K562 (cell line): ENCODE measurements around the gene DIMT1. TPM values are rescaled to one million over a fixed set of nuclear protein-coding genes. Genes with fewer than 3 reads are reported as not detected.

Experiments
- CHD2 ChIP-seq: IDR thresholded peaks from 2 replicates; pipeline ENCODE4 v1.6.1; 2011; ENCODE audit warnings: low read depth, low read length
- DNMT1 ChIP-seq: fragments of 450-650 bp; IDR thresholded peaks from 2 replicates; pipeline ENCODE4 v1.6.1; 2016; ENCODE audit warnings: antibody characterized with exemption, mild to moderate bottlenecking
- EWSR1 ChIP-seq: fragments of 450-650 bp; IDR thresholded peaks from 2 replicates; pipeline ENCODE4 v1.6.1; 2018; ENCODE audit warnings: borderline replicate concordance, mild to moderate bottlenecking, low read depth, moderate library complexity; ENCODE audit not compliant: partially characterized antibody
- HEY1 ChIP-seq: fragments of 250-450 bp; sonication (Bioruptor Pico); IDR thresholded peaks from 2 replicates; pipeline ENCODE4 v1.5.0; 2020; ENCODE audit warnings: mild to moderate bottlenecking, moderate library complexity, borderline replicate concordance
- HIVEP1 ChIP-seq: fragments of 250-450 bp; sonication (Bioruptor Pico); IDR thresholded peaks from 2 replicates; pipeline ENCODE4 v1.4.0; 2020; ENCODE audit warnings: mild to moderate bottlenecking
- HNRNPK ChIP-seq: fragments of 200-400 bp; formaldehyde crosslinking; IDR thresholded peaks from one replicate; pipeline ENCODE4 v1.6.1; 2018; ENCODE audit warnings: mild to moderate bottlenecking, low read depth, low read length; ENCODE audit not compliant: poor library complexity, severe bottlenecking
- MAFG ChIP-seq: fragments of 450-650 bp; conservative IDR thresholded peaks from 2 replicates; pipeline ENCODE4 v1.6.1; 2016; ENCODE audit warnings: missing genetic modification characterization, missing compliant biosample characterization
- MCM5 ChIP-seq: fragments of 450-650 bp; IDR thresholded peaks from 2 replicates; pipeline ENCODE4 v1.6.1; 2016; ENCODE audit warnings: low read depth
- MTF1 ChIP-seq: fragments of 250-450 bp; sonication (Bioruptor Pico); IDR thresholded peaks from 2 replicates; pipeline ENCODE4 v1.9.0; 2021; ENCODE audit warnings: moderate library complexity, mild to moderate bottlenecking, inconsistent platforms, borderline replicate concordance
- NCOA6 ChIP-seq: fragments of 450-650 bp; IDR thresholded peaks from 2 replicates; pipeline ENCODE4 v1.6.1; 2017; ENCODE audit warnings: mild to moderate bottlenecking
- SMAD1 ChIP-seq: fragments of 150-350 bp; IDR thresholded peaks from 2 replicates; pipeline ENCODE4 v1.6.1; 2014; ENCODE audit warnings: low read length, low read depth; ENCODE audit not compliant: partially characterized antibody
- SRSF3 ChIP-seq: fragments of 200-400 bp; formaldehyde crosslinking; IDR thresholded peaks from 2 replicates; pipeline ENCODE4 v1.6.1; 2016; ENCODE audit warnings: mild to moderate bottlenecking, low read length, moderate library complexity; ENCODE audit not compliant: insufficient read depth
- SRSF7 ChIP-seq: fragments of 200-400 bp; formaldehyde crosslinking; optimal IDR thresholded peaks from 2 replicates; pipeline ENCODE3; 2017; ENCODE audit warnings: mild to moderate bottlenecking, low read depth, low read length
- TARDBP ChIP-seq: fragments of 450-650 bp; IDR thresholded peaks from 2 replicates; pipeline ENCODE4 v1.6.1; 2016
- ZNF24 ChIP-seq: fragments of 450-650 bp; IDR thresholded peaks from 2 replicates; pipeline ENCODE4 v1.6.1; 2016
- ZNF75A ChIP-seq: fragments of 450-650 bp; formaldehyde crosslinking; IDR thresholded peaks from 2 replicates; pipeline ENCODE4 v1.4.0; 2020; ENCODE audit warnings: mild to moderate bottlenecking
- ZNF766 ChIP-seq: fragments of 200-800 bp; sonication (Bioruptor generic); conservative IDR thresholded peaks from 2 replicates; pipeline ENCODE4 v1.6.1; 2016; ENCODE audit warnings: missing genetic modification characterization, missing compliant biosample characterization
- ZZZ3 ChIP-seq: fragments of 450-650 bp; IDR thresholded peaks from 2 replicates; pipeline ENCODE4 v1.6.1; 2016; ENCODE audit warnings: antibody characterized with exemption, mild to moderate bottlenecking, moderate library complexity
- polyA plus RNA-seq, 8 experiments: library from polyadenylated mRNA; depleted of rRNA in 4 of 8; stranded (reverse) in 5 of 8; unstranded in 3 of 8; fragments of >200 nt; fragmentation: Nextera tagmentation in 2 of 8; fragmentation: Illumina TruSeq in 1 of 8; extraction: Ambion mirVana in 2 of 8; extraction: Trizol in 1 of 8; gene quantifications; 2 replicates each; pipeline versions ENCODE4 v1.2.1 to v1.2.3, GENCODE V29; 2011 to 2014; ENCODE audit warnings: inconsistent platforms in 1 of 8, missing spikeins in 1 of 8
- total RNA-seq, 7 experiments: library from RNA; depleted of rRNA in 6 of 7; stranded (reverse); fragments of >200 nt in 6 of 7; fragmentation: Illumina TruSeq in 2 of 7; extraction: Trizol in 2 of 7; gene quantifications; 2 replicates each; pipeline versions ENCODE4 v1.2.1 to v1.2.3, GENCODE V29; 2011 to 2021; ENCODE audit warnings: low replicate concordance in 1 of 7
- TF ChIP-seq, protein P1 (sequence below): sonication (generic); formaldehyde crosslinking; IDR thresholded peaks from 2 replicates; pipeline ENCODE4 v1.5.0; 2020; ENCODE audit warnings: missing genetic modification reagents
- TF ChIP-seq, protein P2 (sequence below): fragments of 250-450 bp; sonication (Bioruptor Pico); IDR thresholded peaks from 2 replicates; pipeline ENCODE4 v1.5.0; 2021; ENCODE audit warnings: mild to moderate bottlenecking, borderline replicate concordance
- TF ChIP-seq, protein P3 (sequence below): fragments of 150-350 bp; conservative IDR thresholded peaks from 2 replicates; pipeline ENCODE4 v1.6.1; 2014; ENCODE audit warnings: low read length
- TF ChIP-seq, protein P4 (sequence below), 2 experiments: IDR thresholded peaks; 2 replicates each; pipeline ENCODE4 v1.6.1; 2011; ENCODE audit warnings: borderline replicate concordance in 1 of 2, control low read depth in 1 of 2, low read depth in 1 of 2, low read length in 1 of 2, mild to moderate bottlenecking in 1 of 2, mixed read lengths in 1 of 2, moderate library complexity in 1 of 2; ENCODE audit not compliant: insufficient read depth in 1 of 2, insufficient read length in 1 of 2, poor library complexity in 1 of 2, severe bottlenecking in 1 of 2; ENCODE audit errors: extremely low read depth in 1 of 2

The DIMT1 gene
- total and polyA plus RNA-seq, 9 of the 15 experiments (the other 6 are each of a cell fraction or from before 2014, with no cell fraction given) = 28.9 to 85.3 (median 54.1) TPM

DNA sequence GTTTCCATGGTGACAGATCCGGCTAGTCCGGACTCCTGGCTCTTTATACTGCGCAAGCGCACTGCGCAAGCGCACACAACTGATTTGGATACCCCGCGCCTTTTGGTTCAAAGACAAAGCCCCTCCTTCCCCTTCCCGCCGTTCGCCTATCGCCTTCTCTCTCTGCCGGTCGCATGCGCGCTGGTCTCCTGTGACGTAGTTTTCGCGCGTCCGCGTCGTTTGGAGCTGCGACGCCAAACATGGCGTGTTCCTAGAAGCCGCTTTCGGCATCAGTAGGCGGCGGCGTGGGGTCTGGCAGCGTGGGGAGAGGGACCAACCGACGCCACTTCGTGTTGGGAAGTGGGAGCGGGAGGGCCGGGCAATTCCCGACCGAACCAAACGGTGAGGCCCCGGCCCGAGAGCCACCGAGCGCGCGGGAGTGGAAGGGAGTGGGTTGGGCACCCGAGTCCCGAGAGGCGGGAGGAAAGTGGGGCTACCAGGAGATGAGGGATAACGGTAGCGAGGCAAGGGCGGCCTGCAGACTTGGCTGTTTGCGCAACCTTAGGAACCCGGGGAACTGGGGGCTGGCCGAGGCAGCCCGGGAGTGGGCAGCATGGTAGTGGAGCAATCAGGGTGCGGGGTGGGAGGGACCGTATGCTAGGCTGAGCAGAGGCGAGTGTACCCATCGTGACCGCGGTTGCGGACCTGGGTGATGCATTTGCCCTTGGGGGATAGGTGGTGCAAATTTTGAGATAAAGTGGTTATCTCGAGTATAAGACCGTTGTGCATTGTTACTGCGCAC is 9.0 kb upstream of the DIMT1 start, which contains the start of gene IPO11 (continued):
- TF ChIP-seq NCOA6 = no peak
- TF ChIP-seq SRSF7 = no peak
- TF ChIP-seq MAFG (tag) = no peak
- TF ChIP-seq, protein P1, sequence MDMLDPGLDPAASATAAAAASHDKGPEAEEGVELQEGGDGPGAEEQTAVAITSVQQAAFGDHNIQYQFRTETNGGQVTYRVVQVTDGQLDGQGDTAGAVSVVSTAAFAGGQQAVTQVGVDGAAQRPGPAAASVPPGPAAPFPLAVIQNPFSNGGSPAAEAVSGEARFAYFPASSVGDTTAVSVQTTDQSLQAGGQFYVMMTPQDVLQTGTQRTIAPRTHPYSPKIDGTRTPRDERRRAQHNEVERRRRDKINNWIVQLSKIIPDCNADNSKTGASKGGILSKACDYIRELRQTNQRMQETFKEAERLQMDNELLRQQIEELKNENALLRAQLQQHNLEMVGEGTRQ (CRISPR knock-in tag) = no peak
- no peak for TF ChIP-seq ZNF75A (CRISPR knock-in tag)
- no peak for TF ChIP-seq MTF1 (CRISPR knock-in tag)
- TF ChIP-seq ZNF24 = no peak
- 0 out of 2 replicates have a peak, but pooled peaks have one; percentile 51 for TF ChIP-seq TARDBP
- TF ChIP-seq MCM5 = no peak
- TF ChIP-seq HEY1 (CRISPR knock-in tag) = 0 out of 2 replicates have a peak, but pooled peaks have one; percentile 38
- TF ChIP-seq, protein P2, sequence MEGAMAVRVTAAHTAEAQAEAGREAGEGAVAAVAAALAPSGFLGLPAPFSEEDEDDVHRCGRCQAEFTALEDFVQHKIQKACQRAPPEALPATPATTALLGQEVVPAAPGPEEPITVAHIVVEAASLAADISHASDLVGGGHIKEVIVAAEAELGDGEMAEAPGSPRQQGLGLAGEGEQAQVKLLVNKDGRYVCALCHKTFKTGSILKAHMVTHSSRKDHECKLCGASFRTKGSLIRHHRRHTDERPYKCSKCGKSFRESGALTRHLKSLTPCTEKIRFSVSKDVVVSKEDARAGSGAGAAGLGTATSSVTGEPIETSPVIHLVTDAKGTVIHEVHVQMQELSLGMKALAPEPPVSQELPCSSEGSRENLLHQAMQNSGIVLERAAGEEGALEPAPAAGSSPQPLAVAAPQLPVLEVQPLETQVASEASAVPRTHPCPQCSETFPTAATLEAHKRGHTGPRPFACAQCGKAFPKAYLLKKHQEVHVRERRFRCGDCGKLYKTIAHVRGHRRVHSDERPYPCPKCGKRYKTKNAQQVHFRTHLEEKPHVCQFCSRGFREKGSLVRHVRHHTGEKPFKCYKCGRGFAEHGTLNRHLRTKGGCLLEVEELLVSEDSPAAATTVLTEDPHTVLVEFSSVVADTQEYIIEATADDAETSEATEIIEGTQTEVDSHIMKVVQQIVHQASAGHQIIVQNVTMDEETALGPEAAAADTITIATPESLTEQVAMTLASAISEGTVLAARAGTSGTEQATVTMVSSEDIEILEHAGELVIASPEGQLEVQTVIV (CRISPR knock-in tag) = no peak
- no peak for TF ChIP-seq HIVEP1 (CRISPR knock-in tag)
- peak; percentile 86; the same call in 1 of the 2 replicates for TF ChIP-seq DNMT1
- TF ChIP-seq ZZZ3 = no peak
- TF ChIP-seq SMAD1 = peak; percentile 57
- TF ChIP-seq, protein P3, sequence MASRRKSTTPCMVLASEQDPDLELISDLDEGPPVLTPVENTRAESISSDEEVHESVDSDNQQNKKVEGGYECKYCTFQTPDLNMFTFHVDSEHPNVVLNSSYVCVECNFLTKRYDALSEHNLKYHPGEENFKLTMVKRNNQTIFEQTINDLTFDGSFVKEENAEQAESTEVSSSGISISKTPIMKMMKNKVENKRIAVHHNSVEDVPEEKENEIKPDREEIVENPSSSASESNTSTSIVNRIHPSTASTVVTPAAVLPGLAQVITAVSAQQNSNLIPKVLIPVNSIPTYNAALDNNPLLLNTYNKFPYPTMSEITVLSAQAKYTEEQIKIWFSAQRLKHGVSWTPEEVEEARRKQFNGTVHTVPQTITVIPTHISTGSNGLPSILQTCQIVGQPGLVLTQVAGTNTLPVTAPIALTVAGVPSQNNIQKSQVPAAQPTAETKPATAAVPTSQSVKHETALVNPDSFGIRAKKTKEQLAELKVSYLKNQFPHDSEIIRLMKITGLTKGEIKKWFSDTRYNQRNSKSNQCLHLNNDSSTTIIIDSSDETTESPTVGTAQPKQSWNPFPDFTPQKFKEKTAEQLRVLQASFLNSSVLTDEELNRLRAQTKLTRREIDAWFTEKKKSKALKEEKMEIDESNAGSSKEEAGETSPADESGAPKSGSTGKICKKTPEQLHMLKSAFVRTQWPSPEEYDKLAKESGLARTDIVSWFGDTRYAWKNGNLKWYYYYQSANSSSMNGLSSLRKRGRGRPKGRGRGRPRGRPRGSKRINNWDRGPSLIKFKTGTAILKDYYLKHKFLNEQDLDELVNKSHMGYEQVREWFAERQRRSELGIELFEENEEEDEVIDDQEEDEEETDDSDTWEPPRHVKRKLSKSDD = no peak
- no peak for TF ChIP-seq CHD2
- peak; percentile 44; the same call in 1 of the 2 replicates for TF ChIP-seq ZNF766 (CRISPR knock-in tag)
- TF ChIP-seq HNRNPK = no peak
- TF ChIP-seq, protein P4, sequence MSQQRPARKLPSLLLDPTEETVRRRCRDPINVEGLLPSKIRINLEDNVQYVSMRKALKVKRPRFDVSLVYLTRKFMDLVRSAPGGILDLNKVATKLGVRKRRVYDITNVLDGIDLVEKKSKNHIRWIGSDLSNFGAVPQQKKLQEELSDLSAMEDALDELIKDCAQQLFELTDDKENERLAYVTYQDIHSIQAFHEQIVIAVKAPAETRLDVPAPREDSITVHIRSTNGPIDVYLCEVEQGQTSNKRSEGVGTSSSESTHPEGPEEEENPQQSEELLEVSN (IDR thresholded peaks at IDR 0.05; ENCODE audit: borderline replicate concordance in 1 of 2, extremely low read depth in 1 of 2, insufficient read depth in 1 of 2, insufficient read length in 1 of 2, low read depth in 1 of 2, low read length in 1 of 2, poor library complexity in 1 of 2, severe bottlenecking in 1 of 2) = no peak
- no peak for TF ChIP-seq SRSF3
- TF ChIP-seq EWSR1 = no peak
